ENCODE data around the gene COL6A3. TPM values are rescaled to one million over a fixed set of nuclear protein-coding genes. Genes with fewer than 3 reads are reported as not detected.

COL6A3 gene
- total and polyA plus RNA-seq, 2 of the 13 experiments (the other 11 are each of a cell fraction or from before 2014, with no cell fraction given) = 0.03 TPM; not detected in 1

- TF ChIP-seq PRDM10 (CRISPR knock-in tag; IDR thresholded peaks at IDR 0.05; ENCODE audit: low read depth) = no peak
- TF ChIP-seq NBN (conservative IDR thresholded peaks at IDR 0.05) = no peak
Measured at GRCh38 chr2:237326266-237327171, 87.4 kb downstream of the COL6A3 start (continued).

GRCh38 chr2:237324837-237325236 is 89.1 kb downstream of the COL6A3 start:
- H3K4me2 ChIP-seq (ENCODE audit: low read depth, low read length) = no peak overlapping the region
- no peak for FAIRE-seq
- H3K79me2 ChIP-seq (ENCODE audit: insufficient read depth, low read length) = no peaks in the 10 kb centered on the region
- intact Hi-C loops (cut with micrococcal nuclease; ENCODE audit: unreplicated experiment) = no loop called here
- ChIA-PET CTCF (ENCODE audit: low intra/inter-chr PET ratio, low total read pairs) (no interaction called here), POLR2A (no interaction called here)
- no peaks in the 10 kb centered on the region for H3K9me3 ChIP-seq (ENCODE audit: low read length)
- WGBS (ENCODE audit: low lambda C conversion rate) = 18% methylated on average over 5 of the region's 5 CpGs
- no peak for TF ChIP-seq FOXO4 (CRISPR knock-in tag; conservative IDR thresholded peaks at IDR 0.05)
- TF ChIP-seq ZNF251 (CRISPR knock-in tag; IDR thresholded peaks at IDR 0.05) = no peak
- no peak for TF ChIP-seq TRIM24 (CRISPR knock-in tag; IDR thresholded peaks at IDR 0.05)
- no peak for TF ChIP-seq ZNF317 (CRISPR knock-in tag; IDR thresholded peaks at IDR 0.05)
- no peak for TF ChIP-seq ZBTB7A (CRISPR knock-in tag; IDR thresholded peaks at IDR 0.05)
- no peak for TF ChIP-seq ZNF652 (CRISPR knock-in tag; IDR thresholded peaks at IDR 0.05; ENCODE audit: borderline replicate concordance, low read depth)
- no peak for TF ChIP-seq ZNF441 (CRISPR knock-in tag; IDR thresholded peaks at IDR 0.05; ENCODE audit: borderline replicate concordance)
- no peak for TF ChIP-seq FOXO1 (CRISPR knock-in tag; IDR thresholded peaks at IDR 0.05)
- no peak for TF ChIP-seq ZBTB14 (CRISPR knock-in tag; IDR thresholded peaks at IDR 0.05)
- no peak for TF ChIP-seq MAX (IDR thresholded peaks at IDR 0.05)
- no peak for DNase-seq (ENCODE audit: low spot score)
- no peaks in the 10 kb centered on the region for H3K4me1 ChIP-seq (ENCODE audit: insufficient read depth, low read length)
- no peaks in the 10 kb centered on the region for H3K36me3 ChIP-seq (replicated peaks in 1 of 2; ENCODE audit: control insufficient read depth in 1 of 2, insufficient read depth in 2 of 2, low read length in 2 of 2)
- H3K27ac ChIP-seq (ENCODE audit: extremely low read length, insufficient read depth, low read length) = no peak overlapping the region
- ATAC-seq = no peak
- no peak overlapping the region for H3K4me3 ChIP-seq (replicated peaks in 1 of 3; ENCODE audit: insufficient read depth in 1 of 3, low read depth in 2 of 3, low read length in 3 of 3)
- H3K9ac ChIP-seq (ENCODE audit: insufficient read depth, low read depth, low read length) = no peak overlapping the region
- no peak overlapping the region for H2AFZ ChIP-seq (ENCODE audit: low read length)
- peaks cover 5 to 33% of the 10 kb centered on the region in 2 experiments; a peak in 2 of 5 replicates for H3K27me3 ChIP-seq (ENCODE audit: control insufficient read depth in 1 of 2, insufficient read depth in 2 of 2, low read length in 2 of 2)
- BruUV-seq (replicated peaks) = no TSS peak
- in situ Hi-C loops (cut with HindIII; ENCODE audit: extremely low pct_ligation_motif_present, low pct_unique_long_range_greater_than_20kb) = loop anchor here (10.0 kb wide), 1 partner anchor 170 kb away; no protein-coding TSS in a partner anchor
- H4K20me1 ChIP-seq (ENCODE audit: insufficient read depth, low read length) = no peaks in the 10 kb centered on the region

Measured in HepG2 (cell line).